Neural cell (in vitro differentiated cells): ENCODE results near the gene ZNF75A.

Experiments used
- CTCF ChIP-seq: fragments of 450-650 bp; IDR thresholded peaks from 2 replicates; pipeline ENCODE4 v1.5.1; 2014; ENCODE audit warnings: antibody characterized with exemption, mild to moderate bottlenecking, moderate library complexity; ENCODE audit not compliant: poor library complexity, severe bottlenecking
- RAD21 ChIP-seq: fragments of 450-650 bp; conservative IDR thresholded peaks from 2 replicates; pipeline ENCODE4 v1.6.1; 2014; ENCODE audit warnings: antibody characterized with exemption, mild to moderate bottlenecking, moderate library complexity
- REST ChIP-seq: IDR thresholded peaks from 2 replicates; pipeline ENCODE4 v1.6.1; 2012; ENCODE audit warnings: borderline replicate concordance
- TAF1 ChIP-seq: IDR thresholded peaks from 2 replicates; pipeline ENCODE4 v1.6.1; 2012; ENCODE audit warnings: low read depth

GRCh38 chr16:3282103-3282729 is 23.1 kb upstream of the ZNF75A start:
- TF ChIP-seq RAD21 (no peak), CTCF (no peak), TAF1 (no peak), REST (no peak)
